Fibroblast of villous mesenchyme (primary cell): ENCODE data around the gene ZFP30. TPM values are rescaled to one million over a fixed set of nuclear protein-coding genes. Genes with fewer than 3 reads are reported as not detected.

Experiments used
- DNase-seq: peaks from one replicate; pipeline ENCODE4 v3.0.0-alpha.2; 2010; ENCODE audit warnings: low read depth
- H3K4me3 ChIP-seq: 2 replicates; pipeline ENCODE4 v1.5.1; 2011; ENCODE audit warnings: low read depth, mild to moderate bottlenecking, low read length
- CTCF ChIP-seq: IDR thresholded peaks from 2 replicates; pipeline ENCODE4 v1.5.1; 2012; ENCODE audit warnings: low read depth, mild to moderate bottlenecking, low read length; ENCODE audit not compliant: insufficient read depth
- small RNA-seq: library from RNA; depleted of rRNA; stranded (forward); fragments of <200 nt; gene quantifications from one replicate; pipeline ENCODE3, GENCODE V24; 2012
- total RNA-seq: library from RNA; depleted of rRNA; stranded (reverse); fragments of >200 nt; gene quantifications from 2 replicates; pipeline ENCODE4 v1.2.3, GENCODE V29; 2012

Gene ZFP30
- total RNA-seq, 1 donor = 21.6 TPM

DNA sequence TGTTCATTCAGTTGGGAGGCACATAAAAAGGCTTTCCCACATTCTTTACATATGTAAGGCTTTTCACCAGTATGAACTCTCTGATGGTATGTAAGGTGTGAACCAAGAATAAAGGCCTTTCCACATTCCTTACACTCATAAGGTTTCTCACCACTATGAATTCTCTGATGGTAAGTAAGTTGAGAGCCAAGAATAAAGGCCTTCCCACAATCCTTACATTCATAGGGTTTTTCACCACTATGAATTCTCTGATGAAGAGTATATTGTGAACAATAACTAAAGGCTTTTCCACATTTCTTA lies 89.9 kb downstream of the ZFP30 start:
- DNase-seq = no peak
- H3K4me3 ChIP-seq = no peak overlapping the region
- no peak for TF ChIP-seq CTCF

DNA sequence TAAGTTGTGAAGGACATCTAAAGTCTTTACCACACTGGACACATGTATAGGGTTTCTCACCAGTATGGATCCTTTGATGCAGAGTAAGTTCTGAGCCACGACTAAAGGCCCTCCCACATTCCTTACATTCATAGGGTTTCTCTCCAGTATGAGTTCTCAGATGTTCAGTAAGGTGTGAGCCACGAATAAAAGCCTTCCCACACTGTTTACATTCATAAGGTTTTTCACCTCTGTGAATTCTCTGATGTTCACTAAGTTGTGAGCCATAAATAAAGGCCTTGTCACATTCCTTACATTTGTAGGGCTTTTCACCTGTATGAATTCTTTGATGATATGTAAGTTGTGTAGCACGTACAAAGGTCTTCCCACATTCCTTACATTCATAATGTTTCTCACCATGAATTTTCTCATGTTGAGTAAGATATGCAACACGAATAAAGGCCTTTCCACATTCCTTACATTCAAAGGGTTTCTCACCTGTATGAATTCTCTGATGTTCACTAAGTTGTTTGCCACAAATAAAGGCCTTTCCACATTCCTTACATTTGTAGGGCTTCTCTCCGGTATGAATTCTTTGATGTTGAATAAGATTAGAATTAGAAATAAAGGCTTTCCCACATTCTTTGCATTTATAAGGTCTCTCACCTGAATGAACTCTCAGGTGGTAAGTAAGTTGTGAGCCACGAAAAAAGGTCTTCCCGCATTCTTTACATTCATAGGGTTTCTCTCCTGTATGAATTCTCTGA lies 90.5 kb downstream of the ZFP30 start:
- TF ChIP-seq CTCF = no peak
- no peak for DNase-seq
- no peak overlapping the region for H3K4me3 ChIP-seq

Small RNA genes within 50 kb of the gene (small RNA-seq; reads per million reads assigned to genes)
- not detected for gene SELENOKP1

Other genes with a start within 250 kb of the ZFP30 start
- gene ZNF569, start 188.0 kb downstream of the ZFP30 start, total RNA-seq = 6.1 and 8.2 TPM in 2 replicates
- gene ZNF570, start 186.1 kb downstream of the ZFP30 start, total RNA-seq = 7.7 and 11.2 TPM in 2 replicates
- 0.64 and 2.6 TPM in 2 replicates for gene ZNF793, start 148.5 kb downstream of the ZFP30 start, total RNA-seq
- gene ZNF571, start 60.7 kb downstream of the ZFP30 start, total RNA-seq = 1.6 and 2.6 TPM in 2 replicates
- 0.32 and 0.86 TPM in 2 replicates for gene ZNF540, start 60.6 kb downstream of the ZFP30 start, total RNA-seq
- 1.6 and 4.3 TPM in 2 replicates for gene ZNF607, start 64.3 kb upstream of the ZFP30 start, total RNA-seq
- 4.8 and 6.0 TPM in 2 replicates for gene ZNF573, start 124.1 kb upstream of the ZFP30 start, total RNA-seq